Body of pancreas (tissue), 4 donors: ENCODE data around the gene STX18.

Experiments used
- CTCF ChIP-seq, 7 experiments: fragments of 450-650 bp in 4 of 7; fragments of 200-600 bp in 3 of 7; sonication (generic) in 3 of 7; IDR thresholded peaks; one replicate each; pipeline ENCODE4 v1.5.1; 2016 to 2019; ENCODE audit warnings: antibody characterized with exemption in 7 of 7
- POLR2A ChIP-seq, 3 donors: fragments of 450-650 bp; IDR thresholded peaks; one replicate each; pipeline ENCODE4 v1.6.1; 2016; ENCODE audit warnings: antibody characterized with exemption in 3 of 3, mild to moderate bottlenecking in 2 of 3

GRCh38 chr4:4580494-4580893 is 38.6 kb upstream of the STX18 start:
- TF ChIP-seq CTCF (IDR thresholded peaks at IDR 0.05) (no peak), POLR2A (IDR thresholded peaks at IDR 0.05) (no peak)
